Stimulated activated CD4-positive, alpha-beta T cell treated with anti-CD3 and anti-CD28 coated beads, Interleukin-4, amount 100 ng/mL, for 48 hours (primary cell): ENCODE results near the gene IL23A.
"Not testable (repeated sequence)": the region's sequence is repeated elsewhere in the genome, so short reads cannot be mapped to it uniquely, and the experiment has no call there.

ENCODE experiments used
- DNase-seq, 2 donors: peaks; one replicate each; pipeline ENCODE4 v3.0.0-alpha.2; 2020; ENCODE audit warnings: low read depth in 2 of 2

Gene IL23A

DNA sequence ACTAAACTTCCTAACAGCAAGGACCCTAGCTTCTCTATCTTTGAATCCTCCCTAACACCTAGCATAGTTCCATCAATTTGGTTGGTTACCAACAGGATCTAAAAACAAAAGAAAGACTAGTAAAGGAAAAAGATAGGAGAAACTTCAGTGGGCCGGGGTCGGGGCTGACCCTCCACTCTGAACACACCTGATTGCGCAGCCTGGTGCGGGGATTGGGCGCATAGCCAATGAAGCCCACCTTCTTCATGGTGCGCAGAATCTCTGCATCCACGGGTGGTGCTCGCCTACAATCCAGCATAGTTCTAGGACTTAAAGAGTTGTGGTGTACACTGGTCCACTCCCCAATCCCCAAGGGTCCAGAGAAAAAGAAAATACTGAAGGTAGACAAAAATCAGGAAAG is 12.6 kb upstream of the IL23A start:
- no peak for DNase-seq

DNA sequence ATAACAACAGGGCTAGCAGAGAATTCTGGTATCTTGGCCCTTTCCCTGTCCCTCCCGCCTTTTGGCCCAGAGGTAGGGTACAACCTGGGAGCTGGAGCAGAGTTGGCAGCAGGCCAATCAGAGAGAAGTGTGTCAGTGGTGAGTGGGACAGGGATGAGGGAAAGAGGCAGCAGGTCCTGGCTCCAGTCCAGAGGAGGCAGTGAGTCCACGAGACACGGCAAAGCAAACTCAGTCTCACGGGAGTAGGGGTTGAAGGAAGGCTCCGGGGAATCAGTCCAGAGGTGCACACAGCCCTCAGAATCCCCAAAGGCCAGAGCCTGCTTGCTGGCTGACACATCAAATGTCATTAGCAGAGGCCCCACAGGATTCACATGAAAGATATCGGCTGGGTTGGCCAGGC is 12.2 kb upstream of the IL23A start:
- DNase-seq = no peak

DNA sequence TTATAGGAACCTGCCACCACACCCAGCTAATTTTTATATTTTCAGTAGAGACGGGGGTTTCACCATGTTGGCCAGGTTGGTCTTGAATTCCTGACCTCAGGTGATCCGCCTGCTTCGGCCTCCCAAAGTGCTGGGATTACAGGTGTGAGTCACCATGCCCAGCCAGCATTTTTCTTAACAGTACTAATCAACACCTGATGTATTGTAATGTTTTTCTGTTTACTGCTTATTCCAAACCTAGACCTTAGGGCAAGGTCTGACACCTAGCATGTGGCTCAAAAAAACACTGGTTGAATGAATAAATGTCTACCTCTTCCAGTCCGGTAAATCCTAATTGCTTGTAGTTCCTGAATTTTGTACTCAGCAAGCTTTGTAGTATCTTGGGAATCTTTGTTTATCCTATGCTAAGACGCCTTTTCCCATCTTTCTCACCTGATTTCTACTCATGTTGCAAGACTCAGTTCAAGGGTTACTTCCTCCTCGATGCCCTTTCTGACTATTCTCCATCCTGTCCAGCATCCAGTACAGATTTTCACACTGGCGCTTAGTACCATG is 7.7 kb upstream of the IL23A start:
- no peak for DNase-seq

DNA sequence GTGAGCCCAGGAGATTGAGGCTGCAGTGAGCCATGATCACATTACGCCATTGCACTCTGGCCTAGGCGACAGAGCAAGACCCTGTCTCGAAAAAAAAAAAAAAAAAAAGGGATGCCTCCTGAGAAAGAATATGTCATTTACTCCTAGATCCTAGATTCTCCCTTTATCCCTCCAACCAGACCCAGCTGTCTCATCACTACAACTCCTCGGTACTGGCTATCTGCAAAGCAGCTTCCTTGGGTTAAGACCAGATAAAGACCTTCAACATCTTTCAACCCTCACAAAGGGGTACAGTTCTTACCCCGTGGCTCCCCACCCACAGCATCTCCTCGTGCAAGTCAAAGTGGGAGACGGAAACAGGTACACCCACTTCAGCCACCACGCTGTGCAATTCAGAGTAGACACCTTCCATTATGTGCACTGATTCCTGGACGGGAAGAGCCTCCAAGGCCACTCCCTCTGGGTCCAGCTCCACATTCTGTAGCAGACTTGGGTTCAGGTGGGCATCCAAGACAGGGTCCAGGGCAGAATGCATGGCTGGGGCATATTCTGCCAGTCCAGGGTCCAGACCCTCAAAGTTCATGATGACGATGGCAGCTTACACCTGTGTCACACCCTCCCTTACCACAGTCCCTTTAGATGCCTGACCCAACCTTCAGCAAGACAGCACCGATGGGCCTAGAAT is 6.0 kb upstream of the IL23A start:
- no peak for DNase-seq

DNA sequence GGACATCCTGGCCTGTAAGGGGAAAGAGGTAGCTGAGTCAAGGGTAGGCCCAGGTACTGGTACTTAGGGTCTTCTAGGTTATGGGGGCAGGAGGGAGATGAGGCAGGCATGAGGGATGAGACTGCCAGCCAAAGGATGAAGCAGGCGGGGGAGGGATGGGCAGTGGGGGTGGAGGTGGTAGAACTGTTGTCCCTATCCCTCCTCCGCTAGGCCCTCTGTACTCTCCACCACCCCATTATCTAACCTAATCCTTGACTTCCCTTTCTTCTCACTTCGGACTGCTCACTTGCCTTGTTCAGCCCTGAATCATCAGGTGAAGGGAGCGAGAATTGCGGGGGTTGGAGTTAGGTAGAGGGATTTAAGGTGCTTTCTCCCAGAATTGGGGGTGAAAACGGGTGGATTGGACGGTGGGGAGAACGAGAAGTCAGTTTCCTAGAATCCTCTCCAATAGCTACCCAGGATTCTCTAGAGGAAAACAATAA is 5.4 kb upstream of the IL23A start:
- no peak for DNase-seq

DNA sequence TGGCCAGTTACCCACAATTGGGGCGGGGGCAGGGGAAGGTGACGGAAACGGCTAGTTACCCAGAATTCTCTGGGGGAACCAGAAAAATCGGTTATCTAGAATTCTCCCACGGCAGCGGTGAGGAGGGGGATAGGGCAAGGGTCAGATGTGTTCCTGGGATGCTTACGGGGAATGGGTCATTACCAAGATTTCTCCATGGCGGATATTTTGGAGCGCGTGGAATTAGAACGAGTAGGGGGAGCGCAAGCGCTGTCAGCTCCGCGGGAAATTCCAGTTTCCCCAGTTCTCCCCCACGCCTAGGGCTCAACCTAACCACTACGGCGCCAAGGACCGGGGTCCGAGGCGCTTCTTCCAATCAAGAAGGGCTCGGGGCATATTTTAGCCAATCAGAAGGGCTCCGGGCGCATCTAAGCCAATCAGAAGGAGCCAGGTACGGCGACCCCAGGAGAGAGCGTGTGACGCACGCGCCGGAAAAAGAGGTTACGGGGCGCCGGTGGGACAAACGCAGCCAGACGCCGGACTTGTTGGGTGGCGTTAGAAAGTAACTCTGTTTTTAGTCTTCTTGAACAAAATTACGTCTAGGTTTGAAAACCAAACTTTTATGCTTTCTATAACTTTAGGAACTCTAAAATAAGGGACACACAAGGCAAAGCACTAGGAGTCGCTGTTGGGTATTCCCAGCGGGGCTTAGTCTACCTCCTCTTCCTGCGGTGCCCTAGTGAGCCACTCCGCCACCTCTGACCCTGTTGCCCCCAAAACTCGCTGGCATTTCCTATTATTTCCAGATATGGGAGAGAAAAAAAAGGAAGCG is 4.8 kb upstream of the IL23A start, which contains the start of gene PAN2:
Gene PAN2 (minus strand): TSS at position 322 of the 811 bp plus-strand sequence. CDS start 906 bp downstream, outside the sequence.
- peak; percentile 82 to 90 for DNase-seq

DNA sequence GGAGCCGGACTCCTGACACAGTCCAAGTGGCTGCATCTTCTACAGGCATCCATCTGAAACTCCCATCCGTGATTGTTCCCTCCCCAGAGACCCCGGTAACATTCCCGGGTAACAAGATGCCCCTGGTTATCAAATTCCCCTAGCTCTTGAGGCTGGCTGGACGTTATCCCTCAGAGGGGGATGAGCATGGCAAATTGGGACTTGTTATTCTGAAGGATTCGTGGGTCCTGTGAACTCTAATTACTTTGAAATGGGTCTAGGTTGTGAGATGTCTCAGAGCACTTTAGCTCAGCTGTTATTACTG is 4.2 kb upstream of the IL23A start:
- DNase-seq = no peak

DNA sequence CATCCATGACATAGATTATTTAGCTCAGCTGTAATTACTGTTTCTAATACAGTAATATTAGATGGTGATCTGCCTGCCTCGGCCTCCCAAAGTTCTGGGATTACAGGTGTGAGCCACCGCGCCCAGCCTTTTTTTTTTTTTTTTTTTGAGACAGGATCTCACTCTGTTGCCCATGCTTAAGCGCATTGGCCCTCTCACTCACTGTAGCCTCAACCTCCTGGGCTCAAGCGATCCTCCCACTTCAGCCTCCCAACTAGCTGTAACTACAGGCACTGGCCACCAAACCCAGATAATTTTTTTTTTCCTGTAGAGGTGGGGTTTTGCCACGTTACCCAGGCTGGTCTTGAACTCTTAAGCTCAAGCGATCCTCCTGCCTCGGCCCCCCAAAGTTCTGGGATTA is 3.2 kb upstream of the IL23A start:
- DNase-seq = not testable (repeated sequence)

DNA sequence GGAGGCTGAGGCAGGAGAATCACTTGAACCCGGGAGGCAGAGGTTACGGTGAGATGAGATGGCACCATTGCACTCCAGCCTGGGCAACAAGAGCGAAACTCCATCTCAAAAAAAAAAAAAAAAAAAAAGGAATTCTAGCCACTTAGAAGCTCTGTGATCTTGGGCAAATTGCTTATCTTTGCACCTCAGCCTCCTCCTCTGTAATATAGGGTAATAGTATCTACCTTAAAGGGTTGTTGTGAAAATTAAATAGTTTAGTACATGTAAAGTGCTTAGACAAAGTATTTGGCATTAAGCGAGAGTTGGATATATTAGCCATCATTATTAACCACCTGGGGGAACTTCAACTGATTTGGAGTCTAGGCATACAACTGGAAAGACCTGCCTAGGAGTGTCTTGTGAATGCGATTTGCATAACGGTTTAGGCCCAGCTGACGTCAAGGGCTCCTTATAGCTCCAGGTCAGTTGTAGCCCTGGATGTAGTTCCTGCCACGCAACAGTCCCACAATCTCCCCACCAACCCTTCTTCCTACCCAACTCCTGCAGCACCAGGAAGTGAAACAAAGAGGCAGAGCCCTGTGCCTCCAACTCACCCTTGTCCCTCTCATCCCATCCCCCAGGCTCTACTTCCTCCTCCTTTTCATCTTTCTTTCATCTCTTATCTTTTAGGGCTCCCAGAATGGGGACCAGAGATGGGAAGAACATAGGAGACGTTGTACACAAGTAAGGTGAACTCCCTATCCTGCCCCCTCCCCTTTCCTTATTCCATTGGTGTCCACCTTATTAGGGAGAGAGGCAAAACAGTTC is 2.1 kb upstream of the IL23A start:
- no peak for DNase-seq

DNA sequence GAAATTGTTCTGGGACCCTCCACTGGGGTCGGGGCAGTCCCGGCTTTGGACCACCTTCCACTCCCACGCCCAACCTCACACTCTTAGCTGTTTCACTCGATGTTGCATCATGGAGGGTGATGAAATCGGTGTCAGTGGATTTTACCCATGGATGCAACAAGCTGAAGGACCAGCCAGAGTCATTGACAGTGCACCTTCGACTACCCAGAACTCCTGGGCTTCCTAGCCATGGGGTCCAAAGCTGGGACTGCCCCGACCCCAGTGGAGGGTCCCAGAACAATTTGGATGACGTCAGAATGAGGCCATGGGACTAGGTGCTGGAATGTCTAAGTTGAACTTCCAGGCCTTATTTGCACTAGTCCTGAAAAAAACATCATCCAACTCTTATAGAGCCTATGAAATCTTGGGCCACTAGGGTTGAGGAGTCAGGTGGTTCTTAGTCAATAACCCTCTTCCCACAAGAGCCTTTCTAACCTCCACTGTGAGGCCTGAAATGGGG is 882 bp upstream of the IL23A start:
- DNase-seq = no peak

DNA sequence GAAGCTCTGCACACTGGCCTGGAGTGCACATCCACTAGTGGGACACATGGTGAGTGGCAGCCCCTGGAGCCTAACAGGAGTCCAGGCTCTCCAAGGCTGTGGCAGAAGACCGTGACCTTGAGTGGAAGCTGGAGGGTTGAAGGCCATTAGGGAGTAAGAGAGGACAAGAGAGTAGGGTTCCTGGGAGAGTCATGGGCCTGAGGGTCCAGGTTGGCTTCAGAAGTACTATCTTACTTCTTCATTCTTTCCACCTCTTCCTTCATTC is 406 bp downstream of the IL23A start:
- no peak for DNase-seq

DNA sequence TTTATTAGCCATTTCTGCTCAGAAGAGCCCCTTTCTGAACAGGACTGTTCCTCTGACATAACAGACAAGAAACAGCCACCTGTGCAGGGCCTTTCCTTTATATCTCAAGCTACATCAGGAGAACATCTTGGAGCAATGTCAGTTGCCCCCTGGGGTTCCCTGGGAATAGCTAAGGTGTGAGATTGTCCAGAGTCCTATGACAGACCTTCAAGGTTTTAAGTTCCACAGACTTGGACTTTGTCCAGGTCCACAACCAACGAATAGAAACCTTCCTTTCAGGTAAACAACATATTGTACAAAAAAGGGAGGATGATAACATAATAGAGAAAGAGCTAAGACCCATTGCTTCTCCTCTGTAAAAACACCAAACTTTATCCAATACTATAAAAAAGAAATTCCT is 2.9 kb downstream of the IL23A start:
- no peak for DNase-seq

DNA sequence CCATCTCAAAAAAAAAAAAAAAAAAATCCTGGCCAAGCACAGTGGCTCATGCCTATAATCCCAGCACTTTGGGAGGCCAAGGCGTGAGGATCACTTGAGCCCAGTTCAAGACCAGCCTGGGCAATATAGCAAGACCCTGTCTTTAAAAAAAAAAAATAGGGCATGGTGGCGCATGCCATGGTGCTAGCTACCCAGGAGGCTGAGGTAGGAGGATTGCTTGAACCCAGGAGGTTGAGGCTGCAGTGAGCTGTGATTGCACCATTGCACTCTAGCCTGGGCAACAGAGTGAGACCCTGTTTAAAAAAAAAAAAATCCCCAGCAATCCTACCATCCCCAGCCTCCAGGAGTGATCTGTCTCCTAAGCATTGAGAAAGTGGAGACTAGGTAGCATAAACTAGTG is 3.6 kb downstream of the IL23A start:
- DNase-seq = not testable (repeated sequence)

DNA sequence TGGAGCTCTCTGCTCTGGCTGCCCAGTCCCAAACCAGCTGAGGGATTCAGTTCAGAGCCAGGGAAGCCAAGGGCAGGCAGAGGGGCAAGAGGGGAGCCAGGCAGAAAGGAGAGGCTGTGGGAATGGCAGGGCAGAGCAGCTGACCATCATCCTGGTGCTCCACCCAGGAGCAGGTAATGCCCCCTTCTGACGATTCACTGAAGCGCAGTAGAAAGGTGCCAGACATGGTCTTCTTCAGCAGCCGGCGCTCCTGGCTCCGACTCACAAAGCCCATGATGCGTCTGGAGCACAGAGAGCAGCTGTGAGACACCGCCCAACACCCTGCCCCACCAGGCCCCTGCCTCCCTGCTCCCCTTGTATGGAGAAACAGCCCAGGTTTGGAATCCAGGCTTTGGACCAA is 8.0 kb downstream of the IL23A start:
- no peak for DNase-seq

DNA sequence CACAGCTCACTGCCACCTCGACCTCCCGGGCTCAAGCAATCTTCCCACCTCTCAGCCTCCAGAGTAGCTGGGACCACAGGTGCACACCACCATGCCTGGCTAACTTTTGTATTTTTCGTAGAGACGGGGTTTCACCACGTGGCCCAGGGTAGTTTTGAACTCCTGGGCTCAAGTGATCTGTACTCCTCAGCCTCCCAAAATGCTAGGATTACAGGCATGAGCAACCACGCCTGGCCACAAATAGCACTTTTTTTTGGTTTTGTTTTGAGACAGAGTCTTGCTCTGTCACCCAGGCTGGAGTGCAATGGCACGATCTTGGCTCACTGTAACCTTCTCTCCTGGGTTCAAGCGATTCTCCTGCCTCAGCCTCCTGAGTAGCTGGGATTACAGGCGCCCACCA is 8.6 kb downstream of the IL23A start:
- not testable (repeated sequence) for DNase-seq

DNA sequence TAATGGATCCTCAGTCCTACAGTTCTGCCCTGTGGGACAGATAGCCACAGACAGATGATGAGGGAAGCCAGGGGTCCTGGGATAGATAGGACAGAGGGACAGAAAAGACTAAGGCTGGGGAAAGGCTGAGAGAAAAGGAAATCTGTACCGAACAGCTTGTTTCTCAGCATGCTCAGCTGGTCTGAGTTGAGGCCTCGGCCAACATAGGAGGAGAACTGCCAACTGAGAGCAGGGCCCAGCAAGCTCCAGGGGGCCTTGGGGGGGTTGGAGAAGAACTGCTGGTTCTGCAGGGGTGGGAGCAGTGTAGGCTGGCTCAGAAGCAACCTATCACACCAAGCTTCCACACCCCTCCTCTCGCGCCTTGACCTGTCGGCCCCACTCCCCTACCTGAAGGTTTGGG is 10.1 kb downstream of the IL23A start:
- DNase-seq = no peak

DNA sequence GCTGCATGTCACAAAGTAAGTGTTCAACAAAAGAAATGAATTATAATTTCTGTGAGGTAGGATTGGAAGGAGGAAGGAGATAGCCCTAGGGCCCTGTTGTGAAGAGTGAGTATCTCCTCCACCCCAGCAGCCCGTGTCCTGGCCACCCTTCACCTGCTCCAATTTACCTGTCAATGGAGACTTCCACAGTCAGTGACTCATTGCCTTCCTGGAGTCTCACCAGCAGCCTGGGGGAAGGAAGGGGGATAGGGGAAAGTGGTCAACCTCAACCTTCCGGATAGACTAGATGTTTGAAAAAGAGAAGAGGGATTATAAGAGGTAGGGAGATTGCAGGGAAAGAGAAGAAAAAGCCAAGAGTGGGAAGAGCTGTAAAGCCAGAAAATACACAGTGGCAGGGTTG is 12.0 kb downstream of the IL23A start:
- no peak for DNase-seq

DNA sequence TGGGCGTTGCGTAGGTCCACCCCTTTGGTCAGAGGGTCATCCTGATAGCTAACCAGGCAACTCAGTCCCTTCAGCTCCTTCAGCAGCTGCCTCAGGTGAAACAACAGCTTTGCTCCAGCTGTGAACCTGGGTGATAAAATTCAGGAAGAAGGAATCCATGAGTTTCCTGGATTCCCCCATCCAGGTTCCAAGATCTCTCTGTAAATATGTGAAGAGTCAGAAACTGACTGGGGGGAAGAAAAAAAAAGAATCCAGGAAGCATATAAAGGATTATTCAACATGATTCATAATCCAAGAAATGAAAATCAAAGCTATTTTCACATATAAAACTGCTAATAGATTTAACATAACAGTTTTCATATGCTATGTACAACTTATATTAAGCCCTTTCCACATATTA is 12.6 kb downstream of the IL23A start:
- no peak for DNase-seq

DNA sequence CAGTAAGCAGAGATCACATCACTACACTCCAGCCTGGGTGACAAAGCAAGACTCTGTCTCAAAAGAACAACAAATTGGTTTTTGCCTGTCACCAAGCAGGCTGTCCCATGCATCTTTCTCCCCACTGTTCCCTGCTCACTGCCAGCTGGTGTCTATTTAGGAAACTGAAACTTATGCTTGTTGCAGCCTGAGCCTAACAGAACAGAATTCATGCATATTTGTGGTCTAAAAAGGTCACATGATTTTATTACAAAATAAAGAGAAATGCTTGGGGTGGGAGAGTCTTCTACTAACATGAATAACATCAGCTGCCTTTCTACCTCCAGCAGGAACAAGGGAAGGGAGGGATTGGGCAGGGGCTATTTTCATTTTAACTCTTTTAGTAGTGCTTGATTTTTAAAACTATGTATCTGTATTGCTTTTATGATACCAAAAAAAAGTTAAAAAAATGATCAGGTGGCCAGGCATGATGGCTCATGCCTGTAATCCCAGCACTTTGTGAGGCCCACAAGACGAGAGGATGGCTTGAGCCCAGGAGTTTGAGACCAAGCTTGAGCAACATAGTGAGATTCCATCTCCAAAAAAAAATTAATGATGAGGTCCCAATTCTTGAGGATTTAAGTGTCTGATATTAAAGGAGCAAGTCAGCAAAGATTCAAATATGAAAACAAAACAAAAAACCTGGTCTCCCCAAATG is 20.3 kb downstream of the IL23A start:
- no peak for DNase-seq

DNA sequence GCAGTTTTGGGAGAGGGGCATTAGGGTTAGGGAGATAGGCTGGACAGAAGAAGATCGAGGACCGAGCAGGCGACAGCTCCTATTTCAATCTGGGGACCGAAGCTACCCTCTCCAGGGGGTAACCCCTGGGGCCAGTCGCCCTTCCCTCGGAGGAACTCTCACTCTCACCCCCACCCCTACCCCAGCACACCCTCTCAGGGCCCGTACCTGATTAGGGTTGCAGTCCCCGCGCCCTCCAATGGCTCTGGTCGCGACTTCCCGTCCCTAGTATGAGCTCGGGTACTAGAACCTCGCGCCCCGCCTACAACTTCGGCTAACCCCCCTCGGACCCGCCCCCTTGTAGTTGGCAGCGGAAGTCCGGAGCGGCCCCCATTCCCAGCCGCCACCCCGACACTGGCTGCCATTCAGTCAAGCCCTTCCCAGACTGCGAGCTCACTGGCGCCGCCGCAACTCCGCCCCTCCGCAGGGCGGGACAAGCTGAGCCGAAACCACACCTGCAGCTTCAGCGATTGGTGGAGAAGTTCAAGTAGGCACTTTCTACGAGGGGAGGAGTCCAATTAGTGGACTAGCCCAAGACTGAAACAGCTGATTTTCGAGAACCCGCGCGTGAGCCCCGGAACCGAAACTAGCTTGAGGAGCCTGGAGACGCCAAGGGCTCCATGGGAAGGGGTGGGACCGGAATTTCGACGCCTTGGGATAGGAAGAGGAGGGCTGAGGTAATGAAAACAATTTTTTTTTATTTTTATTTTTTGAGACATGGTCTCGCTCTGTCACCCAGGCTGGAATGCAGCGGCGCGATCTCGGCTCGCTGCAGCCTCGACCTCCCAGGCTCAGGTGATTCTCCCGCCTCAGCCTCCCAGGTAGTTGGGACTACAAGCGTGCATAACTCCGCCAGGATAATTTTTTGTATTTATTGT is 21.4 kb downstream of the IL23A start, which contains the start of gene STAT2:
Gene STAT2 (minus strand): TSS at position 257 of the 917 bp plus-strand sequence. CDS start 3,536 bp downstream, outside the sequence.
- peak; percentile 96 to 99 for DNase-seq
